ENCODE results near the gene KCTD5. TPM values are rescaled to one million over a fixed set of nuclear protein-coding genes. Genes with fewer than 3 reads are reported as not detected.
A peak's percentile ranks its signal among the peaks of the same experiment; 100 is the strongest.
"Not testable (repeated sequence)": the region's sequence is repeated elsewhere in the genome, so short reads cannot be mapped to it uniquely, and the experiment has no call there.

Gene KCTD5
- total RNA-seq, 1 experiment from 2014 or later: 70.6 TPM

DNA sequence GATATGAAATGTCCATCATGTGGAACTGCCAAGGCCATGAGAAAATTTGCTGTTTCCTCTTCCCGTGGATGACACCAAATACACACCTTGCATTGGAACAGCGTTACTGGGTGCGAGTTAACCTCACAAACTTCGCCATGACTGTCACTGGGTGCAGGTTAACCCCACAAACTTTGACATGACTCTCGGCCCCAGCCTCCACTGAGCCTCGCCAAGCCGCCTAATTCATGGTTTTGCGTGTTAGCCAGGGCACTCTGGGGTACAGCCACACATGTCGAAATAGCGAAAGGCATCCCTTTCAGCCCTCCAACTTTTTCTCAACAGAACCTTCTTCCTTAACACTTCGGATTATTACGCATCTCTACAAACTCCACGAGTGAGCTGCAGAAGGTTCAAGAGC, 10.6 kb upstream of the KCTD5 start:
- no peak for DNase-seq (ENCODE audit: low spot score)

DNA sequence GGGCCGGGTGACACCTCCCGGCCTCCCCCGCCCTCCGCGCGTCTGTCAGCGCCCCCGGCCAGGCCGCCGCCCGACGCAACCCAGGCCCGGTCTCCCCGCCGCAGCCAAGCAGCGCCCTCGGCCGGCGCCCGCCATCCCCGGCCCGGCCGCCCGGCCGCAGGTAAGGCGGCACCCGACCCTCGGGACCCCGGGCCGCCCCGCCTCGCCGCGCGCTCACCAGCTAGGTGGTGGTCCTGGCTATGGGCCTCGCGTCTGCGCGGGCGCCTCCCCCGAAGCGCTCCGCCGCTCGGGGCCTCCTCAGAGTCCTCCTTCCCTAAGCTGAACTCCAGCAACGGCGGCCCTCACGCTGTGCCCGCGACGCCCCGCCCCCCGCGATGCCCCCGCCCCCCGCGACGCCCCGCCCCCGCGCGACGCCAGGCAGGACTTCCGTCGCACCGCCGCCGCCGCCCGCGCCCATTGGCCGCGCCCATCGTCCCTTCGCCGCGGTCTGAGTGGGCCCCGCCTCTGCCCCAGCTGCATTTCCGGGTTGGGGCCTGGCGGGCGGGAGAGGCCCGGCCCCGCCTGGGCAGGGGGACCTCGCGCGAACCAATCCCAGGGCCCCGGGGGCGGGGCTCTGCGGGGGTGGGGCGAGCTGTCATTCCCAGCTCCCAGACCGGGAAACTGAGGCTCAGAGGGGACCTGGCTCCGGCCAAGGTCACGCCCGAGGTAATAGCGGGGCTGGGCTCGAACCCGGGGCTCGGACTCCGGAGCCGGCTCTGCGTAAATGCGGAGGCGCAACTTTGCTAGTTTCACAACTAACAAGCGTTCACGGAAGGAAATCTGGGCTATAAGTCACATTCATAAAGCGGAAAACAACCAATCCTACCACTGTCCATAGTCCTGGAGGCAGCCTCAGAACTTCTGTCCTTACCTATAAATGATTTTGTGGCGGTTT, 9.0 kb upstream of the KCTD5 start:
- DNase-seq (ENCODE audit: low spot score): peak; percentile 86

DNA sequence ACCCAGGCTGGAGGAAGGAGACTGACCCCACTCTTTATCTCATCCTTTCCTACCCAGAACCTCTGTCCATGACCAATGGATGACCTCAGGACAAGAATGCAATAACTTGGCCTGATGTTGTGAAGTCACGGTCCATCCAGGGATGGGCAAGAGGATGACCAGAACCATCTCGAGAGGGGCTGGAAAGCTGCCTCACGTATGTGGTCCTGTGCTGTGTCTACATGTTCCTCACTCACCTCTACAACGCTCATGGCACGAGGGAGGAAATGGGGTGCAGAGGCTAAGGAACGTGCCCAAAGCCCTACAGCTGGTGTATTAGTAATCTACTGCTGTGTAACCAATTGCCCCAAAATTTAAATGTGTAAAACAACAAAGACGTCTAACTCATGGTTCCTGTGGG, 7.3 kb upstream of the KCTD5 start:
- no peak for DNase-seq (ENCODE audit: low spot score)

DNA sequence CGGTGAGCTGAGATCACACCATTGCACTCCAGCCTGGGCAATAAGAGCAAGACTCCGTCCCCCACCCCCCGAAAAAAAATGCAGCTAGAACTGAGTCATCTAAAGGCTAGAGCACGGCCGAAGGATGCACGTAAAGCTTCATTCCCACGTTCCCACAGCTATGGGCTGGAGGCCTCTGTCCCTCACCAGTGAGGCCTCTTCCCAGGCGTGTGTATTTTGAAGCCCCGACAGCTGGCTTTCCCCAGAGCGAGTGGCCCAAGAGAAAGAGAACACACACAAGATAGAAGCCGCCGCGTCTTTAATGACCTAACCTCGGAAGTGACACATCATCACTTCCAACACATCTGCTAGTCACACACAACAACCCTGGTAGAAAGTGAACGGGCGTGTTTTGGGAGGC, 6.6 kb upstream of the KCTD5 start:
- no peak for DNase-seq (ENCODE audit: low spot score)

DNA sequence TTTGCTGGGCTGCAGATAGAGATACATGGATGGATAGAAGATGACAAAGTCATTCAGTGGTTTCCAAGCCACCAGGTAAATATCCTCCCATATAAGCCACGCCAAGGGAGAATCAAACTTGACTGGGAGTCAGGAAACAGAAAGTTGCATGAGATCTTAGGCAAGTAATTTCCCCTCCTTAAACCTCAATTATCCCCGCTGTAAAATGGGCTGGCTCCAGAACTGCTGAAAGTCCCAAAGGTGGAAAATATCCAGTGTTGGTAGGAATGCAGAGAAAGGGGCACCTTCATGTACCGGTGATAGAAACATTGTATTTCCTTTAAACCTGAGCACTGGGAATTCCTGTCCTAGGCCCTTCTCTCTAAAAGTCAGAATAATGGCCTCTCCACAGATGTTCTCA, 5.4 kb upstream of the KCTD5 start:
- not testable (repeated sequence) for DNase-seq (ENCODE audit: low spot score)

DNA sequence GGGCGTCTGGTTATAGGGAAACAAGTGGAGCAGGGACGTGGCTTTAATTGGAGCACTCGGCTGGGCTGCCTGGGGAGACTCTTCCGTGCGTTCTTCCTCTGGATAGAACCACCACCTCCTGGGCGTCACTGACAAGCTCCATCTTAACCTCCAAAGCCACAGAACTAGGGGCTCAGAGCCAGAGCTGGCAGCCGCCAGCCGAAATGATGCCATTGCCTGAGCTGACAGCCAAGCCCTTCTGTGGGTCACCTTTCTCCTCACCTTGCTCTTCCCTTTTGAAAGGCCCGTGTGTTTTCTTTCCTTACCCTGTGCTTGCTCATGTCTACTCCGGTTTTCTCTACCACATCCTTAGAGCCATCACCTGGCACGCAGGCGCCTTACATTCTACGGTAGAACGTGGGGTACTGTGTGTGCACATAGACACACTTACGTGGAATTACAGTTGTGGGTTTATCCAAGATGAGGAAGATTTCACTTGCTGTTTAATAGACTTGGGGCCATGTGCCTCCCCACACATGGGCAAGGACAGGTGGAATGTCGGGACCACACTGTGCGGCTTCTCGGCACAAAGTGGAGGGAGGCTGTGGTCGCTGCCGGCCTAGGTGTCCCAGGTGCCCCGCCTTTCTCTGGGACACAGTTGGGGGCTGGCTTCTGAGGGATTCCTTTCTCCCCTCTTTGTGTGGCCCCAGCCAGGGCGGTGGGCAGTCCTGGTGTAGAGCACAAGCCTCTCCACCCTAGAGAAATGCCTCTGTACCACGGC, 3.9 kb upstream of the KCTD5 start:
- not testable (repeated sequence) for DNase-seq (ENCODE audit: low spot score)

DNA sequence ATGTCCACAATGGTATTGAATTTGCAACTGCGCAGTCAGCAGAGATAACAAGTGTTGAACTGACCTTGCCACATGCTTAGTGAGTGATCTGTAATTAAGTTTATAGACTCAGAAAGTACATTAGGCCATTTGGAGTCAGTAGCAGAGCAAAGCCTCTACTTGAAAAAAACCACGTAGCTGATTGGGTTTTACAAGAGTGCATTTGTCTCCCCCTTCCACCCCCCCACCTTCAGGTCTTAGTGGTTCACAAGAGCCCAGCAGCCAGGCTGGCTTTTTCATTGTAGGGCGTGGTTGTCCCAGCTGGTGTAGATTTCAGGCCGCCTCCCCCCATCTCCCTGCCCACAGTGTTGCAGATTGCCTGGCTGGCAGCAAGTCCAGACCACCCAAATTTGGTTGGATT, 2.4 kb upstream of the KCTD5 start:
- DNase-seq (ENCODE audit: low spot score): not testable (repeated sequence)

DNA sequence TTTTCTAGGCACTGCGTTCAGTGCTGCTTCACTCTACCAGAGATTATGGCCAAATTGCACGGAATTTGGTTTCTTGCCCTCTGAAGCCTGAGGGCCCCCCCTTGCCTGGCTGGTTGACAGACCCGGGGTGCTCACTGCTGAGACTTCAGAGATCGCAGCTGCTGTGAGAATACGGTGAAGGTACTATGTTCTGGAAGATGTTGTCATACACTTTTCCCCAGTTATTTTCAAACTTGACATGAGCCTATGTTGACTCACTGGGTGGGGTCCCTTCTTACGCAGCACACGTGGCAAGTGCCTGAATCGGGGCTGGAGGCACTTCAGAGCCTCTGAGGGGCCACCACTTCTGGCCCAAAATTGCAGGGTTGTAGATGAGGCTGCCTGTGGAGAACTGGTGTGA, 2.0 kb upstream of the KCTD5 start:
- DNase-seq (ENCODE audit: low spot score): not testable (repeated sequence)

DNA sequence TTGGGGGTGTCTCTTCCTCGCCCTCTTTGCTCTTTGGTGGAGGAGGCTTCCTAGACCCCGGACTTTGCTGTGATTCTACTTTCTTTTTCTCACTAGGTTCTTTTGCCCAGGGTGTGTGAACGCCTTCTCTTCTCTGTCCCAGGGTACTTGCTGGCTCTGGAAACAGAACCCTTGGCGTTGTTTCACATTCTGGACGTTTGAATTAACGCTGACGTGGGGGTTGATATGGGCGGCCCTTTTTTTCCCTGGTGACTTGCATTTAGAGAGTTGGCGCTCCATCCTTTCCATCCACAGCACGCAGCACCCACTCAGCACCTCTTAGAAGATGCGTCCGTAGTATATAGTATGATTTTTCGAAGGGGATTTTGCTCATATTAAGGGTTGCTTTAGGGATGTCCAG, 718 bp downstream of the KCTD5 start:
- DNase-seq (ENCODE audit: low spot score): not testable (repeated sequence)

DNA sequence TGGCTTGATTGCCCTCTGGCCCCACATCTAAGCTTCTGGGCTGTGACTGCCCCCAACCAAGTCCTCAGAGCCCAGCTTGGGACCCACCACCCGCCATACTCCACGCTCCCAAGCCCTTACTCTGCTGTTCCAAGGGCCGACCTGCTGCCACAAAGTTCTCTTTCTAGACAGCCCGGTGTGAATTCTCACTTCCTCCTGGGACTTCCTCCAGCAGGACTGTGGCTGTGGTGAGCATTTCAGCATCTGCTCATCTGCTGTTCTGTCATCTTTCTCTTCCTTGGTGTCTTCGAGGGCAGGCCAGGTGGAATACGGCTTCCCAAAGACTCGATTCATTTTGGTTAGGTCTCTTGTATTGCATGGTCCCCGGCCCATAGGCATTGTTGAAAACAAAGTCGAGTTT, 3.8 kb downstream of the KCTD5 start:
- DNase-seq (ENCODE audit: low spot score): not testable (repeated sequence)

DNA sequence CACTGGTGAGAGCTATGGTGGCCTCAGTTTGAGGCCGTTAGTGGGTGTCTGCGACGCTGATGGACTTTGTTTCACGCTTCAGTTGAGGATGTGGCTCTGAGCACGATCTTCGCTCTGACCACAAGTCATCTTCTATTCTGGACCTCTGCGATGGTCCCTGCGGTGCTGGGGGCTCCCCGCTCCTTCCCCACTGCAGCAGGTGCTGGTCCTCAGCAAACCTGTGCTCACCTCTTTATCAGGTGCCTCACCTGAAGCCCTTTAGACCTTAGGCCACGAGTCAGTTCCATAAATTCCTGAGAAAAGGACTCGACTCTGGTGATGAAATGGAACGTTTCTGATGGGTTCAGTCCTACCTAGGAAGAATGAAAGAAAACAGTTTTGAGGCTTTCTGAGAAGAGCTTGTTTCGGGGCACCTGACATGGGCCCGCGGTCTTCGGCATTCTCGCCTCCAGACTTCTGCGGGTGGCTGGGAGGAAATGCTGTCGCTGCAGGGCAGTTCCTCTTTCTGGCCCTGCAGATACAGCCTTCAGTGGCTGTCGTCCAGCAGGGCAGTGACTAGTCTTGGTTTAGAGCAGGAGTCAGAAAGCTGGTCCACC, 4.7 kb downstream of the KCTD5 start:
- DNase-seq (ENCODE audit: low spot score): no peak

DNA sequence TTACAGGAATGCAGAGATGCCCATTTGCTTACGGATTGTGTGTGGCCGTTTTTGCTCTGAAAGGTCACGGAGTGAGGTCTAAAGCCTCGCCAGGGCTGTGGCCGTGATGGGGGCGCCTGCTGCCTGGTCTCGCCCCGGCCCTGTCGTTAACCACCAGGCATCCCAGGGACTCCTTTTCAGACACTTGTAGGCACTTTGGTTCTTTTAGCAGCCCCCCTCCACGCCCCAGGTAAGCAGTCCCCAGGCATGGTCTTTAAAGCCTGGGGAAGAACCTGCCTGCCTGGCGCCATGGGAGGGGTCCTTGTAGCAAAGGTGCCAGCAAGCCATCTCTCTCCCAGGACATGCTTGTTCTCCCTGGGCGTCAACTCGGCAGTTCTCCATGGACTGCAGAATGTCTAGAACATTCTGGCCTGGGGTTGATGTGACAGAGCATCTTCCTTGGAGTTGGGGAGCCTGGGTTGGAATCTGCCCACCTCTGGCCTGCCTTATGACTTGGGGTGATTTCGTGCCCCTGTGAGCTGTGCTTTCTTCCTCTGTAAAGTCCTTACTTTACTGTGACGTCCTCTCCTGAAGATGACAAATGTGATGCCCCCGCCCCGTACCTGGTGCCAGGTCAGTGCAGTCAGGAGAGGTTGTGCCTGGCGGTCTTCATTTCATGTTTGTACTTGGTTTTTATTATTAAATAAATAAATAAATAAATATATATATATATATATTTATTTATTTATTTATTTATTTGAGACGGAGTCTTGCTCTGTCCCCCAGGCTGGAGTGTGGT, 5.4 kb downstream of the KCTD5 start:
- DNase-seq (ENCODE audit: low spot score): no peak

DNA sequence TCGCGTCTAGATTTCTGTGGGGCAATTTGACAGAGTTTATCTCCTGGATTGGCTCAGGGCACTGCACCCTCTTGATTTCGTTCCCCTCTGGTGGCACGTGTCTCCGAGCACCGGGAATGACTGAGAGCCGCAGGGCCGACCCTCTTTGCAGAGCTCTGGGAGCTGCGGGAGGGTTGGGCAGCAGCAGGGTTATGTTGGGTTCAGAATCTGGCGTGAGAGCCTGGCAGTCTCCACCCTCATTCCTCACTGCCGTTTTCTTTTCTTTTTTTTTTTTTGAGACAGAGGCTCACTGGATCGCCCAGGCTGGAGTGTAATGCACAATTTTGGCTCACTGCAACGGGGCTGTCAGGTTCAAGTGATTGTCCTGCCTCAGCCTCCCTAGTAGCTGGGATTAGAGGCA, 7.1 kb downstream of the KCTD5 start:
- not testable (repeated sequence) for DNase-seq (ENCODE audit: low spot score)

DNA sequence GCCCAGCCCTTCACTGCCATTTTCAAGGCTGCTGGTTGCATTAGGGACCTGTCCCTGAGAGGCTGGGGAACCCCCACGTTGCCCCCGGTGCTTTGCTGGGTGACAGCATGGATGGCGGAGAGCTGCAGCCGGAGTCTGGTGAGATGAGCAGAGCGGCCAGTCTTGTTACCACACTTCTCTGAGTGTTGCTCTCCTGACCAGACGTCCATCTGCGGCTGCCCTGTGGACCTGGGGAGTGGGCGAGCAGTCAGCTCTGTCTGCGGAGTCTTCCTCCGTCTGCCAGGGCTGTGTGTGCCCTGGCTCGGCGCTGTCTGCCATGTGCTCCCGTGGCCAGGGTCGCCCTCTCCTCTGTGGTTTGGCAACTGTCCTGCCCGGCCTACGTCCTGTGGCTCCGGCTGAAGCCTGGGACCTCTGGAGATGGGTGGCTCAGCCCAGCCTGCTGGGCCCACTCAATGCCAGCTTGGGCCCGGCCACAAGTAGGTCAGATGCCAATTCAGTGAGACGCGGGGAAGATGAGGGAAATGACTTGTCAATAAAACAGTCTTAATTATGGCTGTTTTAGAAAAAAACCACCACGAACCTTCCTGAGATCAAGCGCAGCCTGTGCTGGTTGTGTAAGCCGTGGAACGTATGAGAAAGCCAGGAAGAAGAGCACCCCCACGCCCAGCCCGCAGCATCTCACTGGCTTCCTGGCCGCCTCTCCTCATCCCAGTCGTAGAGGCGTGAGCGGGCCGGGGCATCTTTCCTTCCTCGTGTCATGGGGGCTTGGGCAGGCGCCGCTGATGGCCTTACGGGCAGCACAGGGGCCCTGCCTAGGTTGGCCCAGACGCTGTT, 7.9 kb downstream of the KCTD5 start:
- no peak for DNase-seq (ENCODE audit: low spot score)

DNA sequence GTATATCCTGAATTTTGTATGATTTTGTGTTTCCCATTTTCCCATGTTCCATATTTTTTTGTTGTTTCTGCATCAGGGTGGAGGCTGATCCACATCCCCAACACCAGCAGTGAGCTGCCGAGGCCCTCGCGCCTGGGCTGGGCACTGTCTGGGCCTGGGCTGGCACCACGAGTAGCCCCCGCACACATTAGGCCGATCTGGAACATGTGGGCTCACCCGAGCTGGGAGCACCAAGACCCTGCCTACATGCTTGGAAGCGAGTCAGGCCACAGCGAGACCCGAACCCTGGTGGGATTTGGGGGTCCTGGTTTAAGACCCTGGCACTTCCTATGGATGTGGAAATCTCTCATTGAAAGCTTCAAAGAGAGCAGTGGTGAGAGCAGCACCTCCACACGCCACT, 8.5 kb downstream of the KCTD5 start:
- no peak for DNase-seq (ENCODE audit: low spot score)

DNA sequence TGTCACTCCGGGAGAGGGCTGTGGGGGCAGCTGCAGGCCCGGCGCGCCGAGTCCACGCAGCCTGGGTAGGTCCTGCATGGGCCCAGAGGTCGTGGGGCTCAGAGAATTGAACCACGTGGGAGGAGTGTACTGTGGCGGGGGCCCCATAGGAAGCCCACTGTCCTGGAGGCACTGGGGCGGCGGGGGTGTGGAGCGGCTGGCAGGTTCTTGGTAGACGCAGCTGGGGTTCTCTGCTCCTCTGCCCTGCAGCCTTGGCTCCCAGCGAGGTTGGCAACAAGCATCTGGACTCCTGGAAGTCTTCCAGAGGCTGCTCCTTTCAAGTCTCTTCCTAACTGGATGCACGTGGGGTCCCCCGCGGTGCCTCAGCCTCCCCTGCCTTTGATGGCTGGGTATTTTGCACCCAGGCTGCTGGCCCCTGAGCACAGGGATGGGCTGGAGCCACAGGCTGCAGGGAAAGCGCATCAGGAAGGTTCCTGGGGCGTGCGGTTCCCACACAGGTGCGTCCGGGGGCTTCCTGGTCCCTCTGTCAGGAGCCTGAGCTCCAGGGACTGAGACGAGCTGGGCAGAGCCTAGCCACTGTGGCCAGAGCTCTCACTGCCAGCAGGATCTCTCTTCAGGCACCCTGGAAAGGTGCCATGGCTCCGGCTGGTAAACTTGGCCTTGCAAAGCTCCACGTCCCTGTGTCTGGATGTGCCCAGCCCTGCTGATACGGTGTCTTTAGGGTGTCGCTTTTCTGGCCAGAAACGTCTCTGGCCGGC, 9.3 kb downstream of the KCTD5 start:
- DNase-seq (ENCODE audit: low spot score): no peak

DNA sequence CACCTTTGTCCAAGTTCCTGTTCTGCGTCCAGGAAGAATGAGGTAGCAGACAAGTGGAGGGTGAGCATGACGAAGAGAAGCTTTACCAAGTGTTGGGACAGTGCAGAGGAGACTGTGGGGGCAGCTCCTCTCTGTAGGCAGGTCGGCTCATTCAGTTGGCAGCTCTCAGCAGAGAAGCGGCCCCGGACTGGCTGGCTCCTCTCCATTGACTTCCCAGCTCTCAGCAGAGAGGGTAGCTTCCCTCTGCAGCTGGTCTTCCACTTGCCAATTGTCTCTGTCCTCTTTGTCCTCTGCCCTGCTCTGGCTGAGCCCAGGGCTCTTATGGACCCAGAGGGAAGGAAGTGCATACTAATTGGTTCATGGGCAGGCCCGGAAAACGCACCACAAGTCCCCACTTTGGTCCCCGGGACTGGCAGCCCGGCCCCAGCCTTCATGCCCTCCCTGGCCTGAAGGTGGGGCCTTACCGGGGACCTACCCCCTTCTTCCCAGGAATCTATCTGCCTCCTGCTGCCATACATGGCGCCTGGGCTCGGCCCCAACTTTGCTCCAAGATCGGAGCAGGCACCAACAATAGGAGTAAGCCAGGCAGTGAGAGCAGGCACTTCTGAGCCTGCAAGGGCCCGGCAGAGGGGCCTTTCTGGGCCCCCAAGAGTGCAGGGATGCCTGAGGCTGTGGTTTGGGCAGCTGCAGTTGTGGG, 10.1 kb downstream of the KCTD5 start:
- DNase-seq (ENCODE audit: low spot score): no peak

DNA sequence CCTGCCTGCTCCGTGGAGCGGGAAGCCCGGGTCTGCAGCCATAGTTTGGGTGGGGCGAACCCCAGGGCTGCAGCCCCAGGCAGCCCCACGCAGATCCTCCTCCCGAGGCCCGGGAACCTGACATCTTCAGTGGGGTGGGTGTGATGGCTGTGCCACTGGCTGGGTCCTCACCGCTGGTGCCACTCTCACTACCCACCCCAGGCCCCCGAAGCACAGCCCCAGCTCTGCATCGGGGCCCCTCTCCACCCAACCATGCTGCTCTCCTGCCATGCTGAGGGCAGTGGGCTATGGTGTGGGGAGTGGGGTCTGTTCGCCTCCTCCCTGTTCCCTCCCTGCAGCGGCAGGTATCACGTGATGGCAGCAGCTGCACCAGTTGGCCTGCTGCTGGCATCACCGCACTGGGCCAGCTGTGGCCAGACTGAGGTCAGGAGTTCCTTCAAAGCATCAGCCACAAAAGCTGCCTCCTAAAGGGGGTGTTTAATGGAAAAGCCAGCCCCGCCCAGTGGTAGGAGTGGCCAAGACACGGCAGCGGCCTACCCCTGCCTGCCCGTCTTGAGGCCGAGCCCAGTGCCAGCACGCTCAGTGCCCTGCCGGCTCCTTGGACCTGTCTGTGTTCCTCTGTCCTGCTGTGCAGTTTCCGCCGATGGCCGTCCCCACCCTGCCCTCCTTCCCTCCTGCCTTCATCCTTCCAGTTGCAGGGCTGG, 10.8 kb downstream of the KCTD5 start:
- peak; percentile 79 for DNase-seq (ENCODE audit: low spot score)

Measured in A172 (cell line).